ENCODE measurements around the gene C10orf90. TPM values are rescaled to one million over a fixed set of nuclear protein-coding genes. Genes with fewer than 3 reads are reported as not detected.

C10orf90 gene
- total and polyA plus RNA-seq, 2 of the 8 experiments (the other 6 are each of a cell fraction or from before 2014, with no cell fraction given), result 0.21 TPM; not detected in 1

DNA sequence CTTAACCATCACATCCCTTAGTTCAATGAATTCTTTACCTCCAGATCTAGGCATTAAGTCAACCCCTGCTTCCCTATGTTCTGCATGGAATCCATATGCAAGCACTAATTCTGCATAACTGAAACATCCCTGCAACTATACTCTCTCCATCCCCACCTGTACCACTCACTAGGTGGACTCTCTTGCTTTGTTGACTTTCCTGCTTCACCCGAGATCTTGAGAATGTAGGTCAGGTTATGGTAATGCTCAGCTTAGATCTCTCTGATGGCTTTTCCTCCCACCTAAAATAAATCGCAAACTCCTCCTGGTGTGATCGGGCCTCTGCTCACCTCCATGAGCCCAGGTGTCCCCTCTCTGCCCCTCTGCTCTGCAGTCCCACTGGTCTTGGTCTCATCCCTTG, 189.8 kb downstream of the C10orf90 start:
- H2BK5ac ChIP-seq (ENCODE audit: low read depth, low read length), result no peak overlapping the region
- no peaks in the 10 kb centered on the region for H3K9me3 ChIP-seq (ENCODE audit: insufficient read depth in 2 of 2, low read depth in 1 of 2, low read length in 1 of 2)
- no peak overlapping the region for H2AK5ac ChIP-seq (ENCODE audit: low read depth, low read length)
- no peak overlapping the region for H3K9ac ChIP-seq (replicated peaks in 1 of 4; ENCODE audit: extremely low read depth in 1 of 4, low read depth in 3 of 4, low read length in 3 of 4)
- no peak overlapping the region for H4K91ac ChIP-seq (replicated peaks; ENCODE audit: insufficient read length, low read length)
- H2BK20ac ChIP-seq (ENCODE audit: low read length), result no peak overlapping the region
- H3K79me1 ChIP-seq (ENCODE audit: low read depth, low read length), result no peaks in the 10 kb centered on the region
- no peak overlapping the region for H3K56ac ChIP-seq (replicated peaks; ENCODE audit: insufficient read length, low read depth, low read length)
- H3K4ac ChIP-seq (replicated peaks; ENCODE audit: insufficient read length, low read depth, low read length), result no peak overlapping the region
- H2BK15ac ChIP-seq (ENCODE audit: low read length), result no peak overlapping the region
- CTCF ChIA-PET (ENCODE audit: partially characterized antibody), result interaction anchor here (1.5 kb wide), 1 partner anchor 23 kb away, joined by 5 read pairs; no protein-coding TSS in a partner anchor
- H4K20me1 ChIP-seq (replicated peaks in 1 of 2; ENCODE audit: control insufficient read depth in 1 of 2, insufficient read depth in 2 of 2, low read length in 2 of 2), result no peaks in the 10 kb centered on the region
- POLR2A ChIA-PET (ENCODE audit: partially characterized antibody), result no interaction called here
- no peaks in the 10 kb centered on the region for H3K79me2 ChIP-seq (ENCODE audit: control insufficient read depth in 1 of 2, insufficient read depth in 2 of 2, low read length in 2 of 2)
- DNase-seq (ENCODE audit: low read depth in 1 of 2, low spot score in 2 of 2) (no peak), FAIRE-seq (no peak)
- no peak overlapping the region for H2AFZ ChIP-seq (ENCODE audit: low read length)
- no peaks in the 10 kb centered on the region for H3K23me2 ChIP-seq (ENCODE audit: low read depth, low read length)
- no peaks in the 10 kb centered on the region for H3K36me3 ChIP-seq (ENCODE audit: control insufficient read depth in 2 of 4, insufficient read depth in 4 of 4, low read length in 3 of 4)
- no peak overlapping the region for H3K4me3 ChIP-seq (ENCODE audit: extremely low read depth in 1 of 4, insufficient read depth in 2 of 4, low read depth in 3 of 4, low read length in 4 of 4)
- H3K4me2 ChIP-seq (ENCODE audit: insufficient read depth in 1 of 2, low read depth in 2 of 2, low read length in 2 of 2), result no peak overlapping the region
- H2BK120ac ChIP-seq (replicated peaks; ENCODE audit: low read depth, low read length), result no peak overlapping the region
- H4K5ac ChIP-seq (ENCODE audit: insufficient read length, low read depth, low read length), result no peak overlapping the region
- H3K27me3 ChIP-seq (replicated peaks in 1 of 4; ENCODE audit: control insufficient read depth in 3 of 4, extremely low read depth in 1 of 4, insufficient read depth in 3 of 4, low read length in 3 of 4), result no peaks in the 10 kb centered on the region
- 86% methylated on average over 3 of the region's 3 CpGs; no CpG with 5 or more reads in 1 of the 2 experiments for WGBS, 2 experiments (ENCODE audit: extremely low coverage in 1 of 2, insufficient coverage in 1 of 2, insufficient read length in 1 of 2, insufficient replicate concordance in 2 of 2, low coverage in 1 of 2, low lambda C conversion rate in 2 of 2, missing lambda C conversion rate in 1 of 2)
- H3K23ac ChIP-seq (ENCODE audit: insufficient read length), result no peak overlapping the region
- no peak overlapping the region for H3K18ac ChIP-seq (ENCODE audit: extremely low read depth, low read length)
- H4K8ac ChIP-seq (ENCODE audit: extremely low read depth, insufficient read depth, low read length), result no peak overlapping the region
- no peak overlapping the region for H2BK12ac ChIP-seq (ENCODE audit: low read depth, low read length)
- H3K27ac ChIP-seq (ENCODE audit: low read depth, low read length), result no peak overlapping the region
- H3K4me1 ChIP-seq (replicated peaks in 1 of 4; ENCODE audit: control insufficient read depth in 3 of 4, insufficient read depth in 4 of 4, low read length in 3 of 4), result no peaks in the 10 kb centered on the region
- H3K14ac ChIP-seq (ENCODE audit: insufficient read length), result no peak overlapping the region
- TF ChIP-seq SP2 (IDR thresholded peaks at IDR 0.05; ENCODE audit: low read length) (no peak), TAF1 (IDR thresholded peaks at IDR 0.05; ENCODE audit: low read depth, low read length) (no peak), FOSL1 (IDR thresholded peaks at IDR 0.05; ENCODE audit: insufficient read depth, low read depth, low read length) (no peak), SUZ12 (IDR thresholded peaks at IDR 0.05; ENCODE audit: low read length) (no peak), TCF12 (IDR thresholded peaks at IDR 0.05; ENCODE audit: low read depth, low read length) (no peak), EGR1 (IDR thresholded peaks at IDR 0.05; ENCODE audit: borderline replicate concordance, low read depth, low read length) (no peak), SRF (IDR thresholded peaks at IDR 0.05; ENCODE audit: low read depth, low read length) (no peak)

All from H1 (cell line).